Endothelial cell of umbilical vein (primary cell): ENCODE results near the gene PRPF8. TPM values are rescaled to one million over a fixed set of nuclear protein-coding genes. Genes with fewer than 3 reads are reported as not detected.

Experiments
- BruUV-seq: library from RNA; stranded (reverse); fragments of 400-500 nt; replicated peaks from 2 replicates; lab custom pipeline; 2021; lab: Mats Ljungman, UMichigan
- CTCF ChIA-PET: fragments of 300-600, 350-600 bp; sonication (Branson Sonifier 250); formaldehyde crosslinking; loops from one replicate; lab custom pipeline; 2021; ENCODE audit warnings: antibody characterized with exemption, inconsistent platforms; lab: Charles Lee
- POLR2A ChIA-PET: fragments of 300-600, 350-600 bp; sonication (Branson Sonifier 250); formaldehyde crosslinking; loops from one replicate; lab custom pipeline; 2021; ENCODE audit warnings: antibody characterized with exemption, inconsistent platforms; lab: Charles Lee
- DNase-seq: peaks from one replicate; pipeline ENCODE4 v3.0.0-alpha.2; 2011; ENCODE audit warnings: low read depth, low spot score
- FAIRE-seq: peaks from 2 replicates; lab custom pipeline; 2011; peaks lifted over from hg19 to GRCh38; lab: Jason Lieb, UNC
- H2AFZ ChIP-seq: 2 replicates; pipeline ENCODE4 v1.6.0; 2012; ENCODE audit warnings: low read depth, low read length, control low read depth, inconsistent platforms
- H3K27ac ChIP-seq: 2 replicates; pipeline ENCODE4 v1.5.1; 2011; ENCODE audit warnings: low read depth, mild to moderate bottlenecking, control low read depth, low read length, moderate library complexity; ENCODE audit not compliant: insufficient read depth
- H3K27me3 ChIP-seq, 2 experiments: 2 replicates each; pipeline versions ENCODE4 v1.6.0 to v1.6.1; 2011; ENCODE audit warnings: low read length in 2 of 2, mixed read lengths in 1 of 2; ENCODE audit not compliant: control insufficient read depth in 2 of 2, insufficient read depth in 2 of 2
- H3K36me3 ChIP-seq, 2 experiments: 2 replicates in 1 of 2; 3 replicates in 1 of 2; pipeline ENCODE4 v1.5.1; 2011; ENCODE audit warnings: low read length in 2 of 2, mild to moderate bottlenecking in 1 of 2, moderate library complexity in 1 of 2; ENCODE audit not compliant: control insufficient read depth in 2 of 2, insufficient read depth in 2 of 2; ENCODE audit errors: extremely low read depth in 1 of 2
- H3K4me1 ChIP-seq: 3 replicates; pipeline ENCODE4 v1.5.1; 2011; ENCODE audit warnings: mild to moderate bottlenecking, low read length; ENCODE audit not compliant: control insufficient read depth, insufficient read depth; ENCODE audit errors: extremely low read depth
- H3K4me2 ChIP-seq: 2 replicates; pipeline ENCODE4 v1.6.1; 2011; ENCODE audit warnings: low read length, control low read depth, mixed read lengths; ENCODE audit not compliant: insufficient read depth
- H3K4me3 ChIP-seq, 3 experiments: fragments of 200-600 bp in 1 of 3; sonication (generic), shearing (Covaris generic) in 1 of 3; replicated peaks in 1 of 3; 2 replicates each; pipeline ENCODE4 v1.5.1; 2011 to 2016; ENCODE audit warnings: control low read depth in 3 of 3, low read length in 3 of 3, mild to moderate bottlenecking in 2 of 3, inconsistent platforms in 1 of 3, low read depth in 1 of 3, moderate library complexity in 1 of 3; ENCODE audit not compliant: insufficient read depth in 1 of 3
- H3K79me2 ChIP-seq: 2 replicates; pipeline ENCODE4 v1.6.0; 2012; ENCODE audit warnings: low read length, inconsistent platforms; ENCODE audit not compliant: control insufficient read depth, insufficient read depth
- H3K9ac ChIP-seq: replicated peaks from 2 replicates; pipeline ENCODE3; 2011; ENCODE audit warnings: low read length, control low read depth; ENCODE audit not compliant: insufficient read depth; ENCODE audit errors: extremely low read depth
- H3K9me1 ChIP-seq: replicated peaks from 3 replicates; pipeline ENCODE4 v1.6.0; 2011; ENCODE audit warnings: mild to moderate bottlenecking, low read length; ENCODE audit not compliant: control insufficient read depth, insufficient read depth; ENCODE audit errors: extremely low read depth
- H3K9me3 ChIP-seq: replicated peaks from 2 replicates; pipeline ENCODE4 v1.5.1; 2012; ENCODE audit warnings: low read length, inconsistent platforms; ENCODE audit not compliant: control insufficient read depth, insufficient read depth
- H4K20me1 ChIP-seq: replicated peaks from 2 replicates; pipeline ENCODE3; 2011; ENCODE audit warnings: mild to moderate bottlenecking, low read length; ENCODE audit not compliant: control insufficient read depth, insufficient read depth; ENCODE audit errors: extremely low read depth
- EZH2 ChIP-seq: IDR thresholded peaks from 2 replicates; pipeline ENCODE4 v1.6.1; 2012; ENCODE audit warnings: borderline replicate concordance, low read depth, mild to moderate bottlenecking, moderate library complexity, low read length, inconsistent platforms; ENCODE audit not compliant: severe bottlenecking
- FOS ChIP-seq: IDR thresholded peaks from 2 replicates; pipeline ENCODE4 v1.6.1; 2011; ENCODE audit warnings: mild to moderate bottlenecking, low read length, moderate library complexity, borderline replicate concordance; ENCODE audit not compliant: insufficient read depth
- GATA2 ChIP-seq: IDR thresholded peaks from 2 replicates; pipeline ENCODE4 v1.7.0; 2011; ENCODE audit warnings: low read depth, mild to moderate bottlenecking, moderate library complexity, mixed read lengths, low read length; ENCODE audit not compliant: insufficient read length, insufficient read depth
- JUN ChIP-seq: IDR thresholded peaks from 2 replicates; pipeline ENCODE4 v1.6.1; 2011; ENCODE audit warnings: borderline replicate concordance, low read depth; ENCODE audit not compliant: insufficient read length, insufficient read depth
- MYC ChIP-seq: IDR thresholded peaks from one replicate; pipeline ENCODE4 v1.6.1; 2011; ENCODE audit warnings: mild to moderate bottlenecking, low read depth, low read length
- POLR2A ChIP-seq: IDR thresholded peaks from 2 replicates; pipeline ENCODE4 v1.6.1; 2012; ENCODE audit warnings: low read depth, mild to moderate bottlenecking, control low read depth, low read length
- POLR2AphosphoS5 ChIP-seq: IDR thresholded peaks from 2 replicates; pipeline ENCODE4 v1.6.1; 2012; ENCODE audit warnings: low read depth, mild to moderate bottlenecking, control low read depth, low read length, moderate library complexity; ENCODE audit not compliant: insufficient read depth
- dilution Hi-C: fragments of 300-500 bp; cut with MboI; formaldehyde crosslinking; loops from one replicate; pipeline ENCODE4 v1.15.0; 2019; ENCODE audit warnings: low sequenced_read_pairs; ENCODE audit not compliant: extremely low pct_ligation_motif_present
- intact Hi-C: fragments of 100-400 bp; cut with micrococcal nuclease; formaldehyde crosslinking; loops from one replicate; pipeline ENCODE4 v1.10.0; 2022
- polyA plus RNA-seq, 4 experiments: library from polyadenylated mRNA; depleted of rRNA in 3 of 4; stranded (reverse) in 3 of 4; unstranded in 1 of 4; fragments of >200 nt; gene quantifications; 2 replicates each; pipeline versions ENCODE4 v1.2.1 to v1.2.3, GENCODE V29; 2011 to 2012; ENCODE audit warnings: missing spikeins in 1 of 4
- total RNA-seq: library from RNA; stranded (reverse); gene quantifications from 2 replicates; pipeline ENCODE4 v1.2.3, GENCODE V29; 2021
- TF ChIP-seq, protein P1 (sequence below), 2 donors: IDR thresholded peaks; 1 replicate in 1 of 2; 2 replicates in 1 of 2; pipeline ENCODE4 v1.5.1; 2011; ENCODE audit warnings: low read length in 2 of 2, mild to moderate bottlenecking in 2 of 2, moderate library complexity in 2 of 2, control low read depth in 1 of 2, inconsistent platforms in 1 of 2, low read depth in 1 of 2; ENCODE audit not compliant: insufficient read depth in 1 of 2; ENCODE audit errors: extremely low read depth in 1 of 2
- TF ChIP-seq, protein P2 (sequence below): IDR thresholded peaks from 2 replicates; pipeline ENCODE4 v1.6.1; 2011; ENCODE audit not compliant: insufficient read depth, insufficient read length

Gene PRPF8
- total and polyA plus RNA-seq, 2 donors (not counting 3 experiments of a cell fraction or from before 2014, with no cell fraction given): 215 to 301 TPM

DNA sequence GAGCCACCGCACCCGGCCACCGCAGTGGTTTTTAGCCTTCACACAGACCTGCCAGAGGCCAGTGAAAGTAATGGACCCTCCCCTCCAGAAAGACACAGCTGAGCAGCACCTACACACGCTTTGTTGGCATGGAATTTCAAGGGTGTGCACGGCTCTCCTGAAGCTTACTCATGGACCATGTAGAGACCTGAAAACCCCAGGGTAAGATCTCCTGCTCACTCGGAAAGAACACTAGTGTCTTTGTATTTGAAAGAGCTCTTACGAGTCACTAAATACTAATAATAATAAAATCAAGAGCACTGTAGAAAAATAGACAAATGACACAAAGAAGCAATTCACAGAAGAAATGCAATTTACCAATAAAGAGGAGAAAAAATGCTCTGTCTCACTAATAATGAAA, 76.0 kb downstream of the PRPF8 start:
- BruUV-seq: no TSS peak
- Histone ChIP-seq H3K4me1 (peaks cover 11% of the 10 kb centered on the region), H3K4me2 (no peak overlapping the region), H3K27me3 (no peaks in the 10 kb centered on the region), H3K79me2 (no peaks in the 10 kb centered on the region), H3K4me3 (no peak overlapping the region), H3K9me1 (no peaks in the 10 kb centered on the region), H3K36me3 (no peaks in the 10 kb centered on the region), H2AFZ (no peak overlapping the region), H4K20me1 (no peaks in the 10 kb centered on the region), H3K27ac (no peak overlapping the region), H3K9me3 (no peaks in the 10 kb centered on the region), H3K9ac (no peak overlapping the region)
- intact Hi-C loops (no loop called here), dilution Hi-C loops (no loop called here)
- TF ChIP-seq, protein P1, sequence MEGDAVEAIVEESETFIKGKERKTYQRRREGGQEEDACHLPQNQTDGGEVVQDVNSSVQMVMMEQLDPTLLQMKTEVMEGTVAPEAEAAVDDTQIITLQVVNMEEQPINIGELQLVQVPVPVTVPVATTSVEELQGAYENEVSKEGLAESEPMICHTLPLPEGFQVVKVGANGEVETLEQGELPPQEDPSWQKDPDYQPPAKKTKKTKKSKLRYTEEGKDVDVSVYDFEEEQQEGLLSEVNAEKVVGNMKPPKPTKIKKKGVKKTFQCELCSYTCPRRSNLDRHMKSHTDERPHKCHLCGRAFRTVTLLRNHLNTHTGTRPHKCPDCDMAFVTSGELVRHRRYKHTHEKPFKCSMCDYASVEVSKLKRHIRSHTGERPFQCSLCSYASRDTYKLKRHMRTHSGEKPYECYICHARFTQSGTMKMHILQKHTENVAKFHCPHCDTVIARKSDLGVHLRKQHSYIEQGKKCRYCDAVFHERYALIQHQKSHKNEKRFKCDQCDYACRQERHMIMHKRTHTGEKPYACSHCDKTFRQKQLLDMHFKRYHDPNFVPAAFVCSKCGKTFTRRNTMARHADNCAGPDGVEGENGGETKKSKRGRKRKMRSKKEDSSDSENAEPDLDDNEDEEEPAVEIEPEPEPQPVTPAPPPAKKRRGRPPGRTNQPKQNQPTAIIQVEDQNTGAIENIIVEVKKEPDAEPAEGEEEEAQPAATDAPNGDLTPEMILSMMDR (IDR thresholded peaks at IDR 0.05; ENCODE audit: extremely low read depth in 1 of 2, insufficient read depth in 1 of 2, low read depth in 1 of 2, low read length in 2 of 2): no peak
- TF ChIP-seq FOS: no peak
- no peak for TF ChIP-seq POLR2A
- CTCF ChIA-PET: no interaction called here
- FAIRE-seq: no peak
- POLR2A ChIA-PET: no interaction called here
- DNase-seq: no peak

DNA sequence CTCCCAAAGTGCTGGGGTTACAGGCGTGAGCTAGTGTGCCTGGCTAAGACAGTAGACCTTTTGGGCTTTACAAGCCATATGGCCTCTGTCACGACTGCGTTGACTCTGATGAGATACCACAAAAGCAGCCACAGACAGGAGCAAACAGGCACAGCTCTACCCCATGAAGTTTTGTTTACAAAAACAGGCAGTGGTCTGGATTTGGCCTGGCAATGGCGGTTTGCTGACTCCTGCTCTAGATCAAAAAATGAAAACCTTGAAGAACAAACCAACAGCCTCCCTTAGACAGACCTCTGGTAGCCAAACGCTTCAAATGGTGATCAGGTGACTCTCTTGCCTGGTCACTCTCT, 76.7 kb downstream of the PRPF8 start:
- Histone ChIP-seq H3K9me3 (no peaks in the 10 kb centered on the region), H3K27ac (no peak overlapping the region), H3K36me3 (no peaks in the 10 kb centered on the region), H3K4me3 (no peak overlapping the region), H3K4me1 (peaks cover 9% of the 10 kb centered on the region), H3K9me1 (no peaks in the 10 kb centered on the region), H2AFZ (no peak overlapping the region), H3K4me2 (no peak overlapping the region), H3K9ac (no peak overlapping the region), H4K20me1 (no peaks in the 10 kb centered on the region), H3K79me2 (no peaks in the 10 kb centered on the region), H3K27me3 (no peaks in the 10 kb centered on the region)
- dilution Hi-C loops: no loop called here
- TF ChIP-seq EZH2 (no peak), FOS (no peak), GATA2 (no peak), JUN (no peak), POLR2AphosphoS5 (no peak), POLR2A (no peak), MYC (no peak)
- TF ChIP-seq, protein P2, sequence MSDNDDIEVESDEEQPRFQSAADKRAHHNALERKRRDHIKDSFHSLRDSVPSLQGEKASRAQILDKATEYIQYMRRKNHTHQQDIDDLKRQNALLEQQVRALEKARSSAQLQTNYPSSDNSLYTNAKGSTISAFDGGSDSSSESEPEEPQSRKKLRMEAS: no peak
- TF ChIP-seq, protein P1 (IDR thresholded peaks at IDR 0.05; ENCODE audit: extremely low read depth in 1 of 2, insufficient read depth in 1 of 2, low read depth in 1 of 2, low read length in 2 of 2): no peak
- no TSS peak for BruUV-seq
- ChIA-PET CTCF (interaction anchor here (0.6 to 1.5 kb wide), 5 partner anchors 10 to 41 kb away, joined by 3 to 7 read pairs (median 4); no protein-coding TSS in a partner anchor), POLR2A (no interaction called here)
- intact Hi-C loops: no loop called here
- no peak for DNase-seq
- FAIRE-seq: no peak
